Breast epithelium (tissue), 4 donors: ENCODE data around the gene SIGLEC6. TPM values are rescaled to one million over a fixed set of nuclear protein-coding genes. Genes with fewer than 3 reads are reported as not detected.

Experiments used
- DNase-seq, 2 donors: peaks; one replicate each; pipeline ENCODE4 v3.0.0-alpha.2; 2019; ENCODE audit warnings: low spot score in 2 of 2
- H3K27ac ChIP-seq, 2 donors: fragments of 200-600 bp; sonication (generic) in 1 of 2; one replicate each; pipeline ENCODE4 v1.5.1; 2016 to 2019; ENCODE audit warnings: mild to moderate bottlenecking in 1 of 2
- H3K27me3 ChIP-seq, 2 donors: fragments of 200-600 bp; sonication (generic) in 1 of 2; one replicate each; pipeline versions ENCODE4 v1.5.1 to v1.6.0; 2017 to 2019; ENCODE audit warnings: control low read depth in 1 of 2, mild to moderate bottlenecking in 1 of 2
- H3K36me3 ChIP-seq: fragments of 200-600 bp; one replicate; pipeline ENCODE4 v1.5.1; 2019
- H3K4me1 ChIP-seq, 2 donors: fragments of 200-600 bp; sonication (generic); one replicate each; pipeline ENCODE4 v1.5.1; 2016 to 2019; ENCODE audit warnings: control low read depth in 1 of 2
- H3K4me3 ChIP-seq, 3 donors: fragments of 200-600 bp; sonication (generic); 1 replicate in 2 of 3; 2 replicates in 1 of 3; pipeline ENCODE4 v1.5.1; 2016 to 2019; ENCODE audit warnings: mild to moderate bottlenecking in 3 of 3, moderate library complexity in 2 of 3
- H3K9me3 ChIP-seq, 2 donors: fragments of 200-600 bp; sonication (generic) in 1 of 2; one replicate each; pipeline ENCODE4 v1.5.1; 2016 to 2019; ENCODE audit warnings: control low read depth in 1 of 2
- CTCF ChIP-seq, 3 donors: fragments of 450-650 bp; IDR thresholded peaks; one replicate each; pipeline ENCODE4 v1.5.1; 2016 to 2017; ENCODE audit warnings: antibody characterized with exemption in 3 of 3, mild to moderate bottlenecking in 3 of 3, moderate library complexity in 3 of 3
- POLR2A ChIP-seq: fragments of 450-650 bp; IDR thresholded peaks from one replicate; pipeline ENCODE4 v1.6.1; 2016; ENCODE audit warnings: antibody characterized with exemption, mild to moderate bottlenecking, moderate library complexity
- POLR2AphosphoS5 ChIP-seq, 3 donors: sonication (generic); formaldehyde crosslinking; IDR thresholded peaks; one replicate each; pipeline ENCODE4 v1.6.1; 2017; ENCODE audit warnings: antibody characterized with exemption in 3 of 3
- intact Hi-C: fragments of 100-400 bp; cut with DNase I; formaldehyde crosslinking; loops from one replicate; pipeline ENCODE4 v1.15.1; 2023; ENCODE audit warnings: low total_unique reads
- total RNA-seq, 3 donors: library from RNA; depleted of rRNA; stranded (reverse); fragments of >200 nt; gene quantifications; one replicate each; pipeline ENCODE4 v1.1.0, GENCODE V29; 2016

Gene SIGLEC6
- total RNA-seq, 3 donors from 2014 or later, result 0.73 to 4.8 TPM; not detected in 1

- intact Hi-C loops, result no loop called here
- H3K9me3 ChIP-seq, result peaks cover 0 to 3% of the 10 kb centered on the region in 2 donors
- H3K4me1 ChIP-seq, result no peaks in the 10 kb centered on the region
- no peak overlapping the region for H3K27ac ChIP-seq
- TF ChIP-seq CTCF (IDR thresholded peaks at IDR 0.05) (no peak), POLR2A (no peak), POLR2AphosphoS5 (IDR thresholded peaks at IDR 0.05) (no peak)
- no peak overlapping the region for H3K4me3 ChIP-seq
- no peaks in the 10 kb centered on the region for H3K36me3 ChIP-seq
- no peak for DNase-seq
- peaks cover 0 to 35% of the 10 kb centered on the region in 2 donors for H3K27me3 ChIP-seq
These were observed 21.4 kb downstream of the SIGLEC6 start for GRCh38 chr19:51509823-51510660.

- intact Hi-C loops, result no loop called here
- Histone ChIP-seq H3K36me3 (no peaks in the 10 kb centered on the region), H3K4me1 (no peaks in the 10 kb centered on the region), H3K9me3 (peaks cover 13 to 15% of the 10 kb centered on the region in 2 donors), H3K4me3 (no peak overlapping the region), H3K27ac (no peak overlapping the region), H3K27me3 (peaks cover 0 to 35% of the 10 kb centered on the region in 2 donors)
- TF ChIP-seq CTCF (IDR thresholded peaks at IDR 0.05) (no peak), POLR2AphosphoS5 (IDR thresholded peaks at IDR 0.05) (no peak), POLR2A (no peak)
- no peak for DNase-seq
These were observed 23.3 kb downstream of the SIGLEC6 start for GRCh38 chr19:51508059-51508733.

DNA sequence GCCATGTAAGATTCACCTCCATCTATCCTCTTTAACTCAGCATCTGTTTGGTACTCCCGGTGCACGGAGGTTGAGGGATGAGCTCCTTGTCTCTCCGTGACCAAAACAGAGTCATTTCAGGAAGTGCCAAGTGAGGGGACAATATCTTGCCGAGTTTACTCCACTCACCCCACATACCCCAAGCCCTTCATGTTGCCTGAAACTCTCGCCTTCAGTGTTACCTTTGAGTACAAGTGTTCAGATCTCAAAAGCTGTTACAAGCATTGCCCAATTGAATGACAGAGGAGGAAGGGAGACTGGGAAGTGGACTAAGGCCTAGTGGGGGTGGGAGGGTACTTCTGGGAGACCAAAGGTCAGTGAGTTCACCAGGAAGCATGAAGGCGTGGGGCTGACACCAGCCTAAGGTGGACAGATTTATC, 23.8 kb downstream of the SIGLEC6 start:
- Histone ChIP-seq H3K27ac (no peak overlapping the region), H3K4me3 (no peak overlapping the region), H3K27me3 (peaks cover 0 to 32% of the 10 kb centered on the region in 2 donors), H3K9me3 (peaks cover 13 to 15% of the 10 kb centered on the region in 2 donors), H3K4me1 (no peaks in the 10 kb centered on the region), H3K36me3 (no peaks in the 10 kb centered on the region)
- TF ChIP-seq POLR2A, result no peak
- intact Hi-C loops, result no loop called here
- DNase-seq, result no peak

GRCh38 chr19:51507192-51507591, 24.3 kb downstream of the SIGLEC6 start:
- Histone ChIP-seq H3K4me3 (no peak overlapping the region), H3K27me3 (peaks cover 0 to 28% of the 10 kb centered on the region in 2 donors), H3K9me3 (peaks cover 13 to 15% of the 10 kb centered on the region in 2 donors), H3K36me3 (no peaks in the 10 kb centered on the region), H3K27ac (no peak overlapping the region), H3K4me1 (no peaks in the 10 kb centered on the region)
- DNase-seq, result no peak
- intact Hi-C loops, result no loop called here
- TF ChIP-seq CTCF (IDR thresholded peaks at IDR 0.05) (no peak), POLR2AphosphoS5 (IDR thresholded peaks at IDR 0.05) (no peak), POLR2A (no peak)

- TF ChIP-seq POLR2AphosphoS5 (IDR thresholded peaks at IDR 0.05) (no peak), CTCF (IDR thresholded peaks at IDR 0.05) (no peak), POLR2A (no peak)
- DNase-seq, result no peak
- H3K4me3 ChIP-seq, result no peak overlapping the region
- H3K9me3 ChIP-seq, result peaks cover 13 to 15% of the 10 kb centered on the region in 2 donors
- H3K27ac ChIP-seq, result no peak overlapping the region
- H3K4me1 ChIP-seq, result no peaks in the 10 kb centered on the region
- H3K27me3 ChIP-seq, result peaks cover 0 to 21% of the 10 kb centered on the region in 2 donors
- H3K36me3 ChIP-seq, result no peaks in the 10 kb centered on the region
- intact Hi-C loops, result no loop called here
These were observed 25.6 kb downstream of the SIGLEC6 start for GRCh38 chr19:51505904-51506303.
